GM18519 (cell line): ENCODE data around the gene HTATSF1.
A peak's percentile ranks its signal among the peaks of the same experiment; 100 is the strongest.

ENCODE experiments used
- ATAC-seq: cut with Tn5 transposase; IDR thresholded peaks from one replicate; pipeline ENCODE4 v1.9.1; 2021; ENCODE audit warnings: mild to moderate bottlenecking, moderate library complexity; ENCODE audit not compliant: unreplicated experiment, low FRiP score

Gene HTATSF1

GRCh38 chrX:136497556-136498052 lies at the start of gene HTATSF1:
TSS of gene HTATSF1 (plus strand) at chrX:136497592. CDS start at chrX:136497685, 93 bp downstream.
- peak; percentile 2 for ATAC-seq

DNA sequence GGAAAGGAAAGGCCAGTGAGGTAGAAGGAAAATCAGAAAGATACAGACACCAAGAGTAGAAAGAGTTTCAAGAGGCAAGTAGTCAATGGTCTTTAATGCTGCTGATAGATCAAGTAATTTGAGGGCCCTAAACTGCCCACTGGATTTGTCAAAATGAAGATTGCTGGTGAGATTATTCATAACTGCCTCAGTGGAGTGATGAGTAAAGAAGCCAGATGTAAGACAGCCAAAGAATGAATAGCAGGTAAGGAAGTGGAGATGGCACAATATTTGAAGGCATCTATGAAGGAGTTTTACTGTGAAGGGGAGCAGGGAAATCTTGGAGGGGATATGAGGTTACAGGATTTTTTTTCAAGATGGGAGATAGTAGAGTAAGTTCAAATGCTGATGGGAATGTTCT lies 49.4 kb upstream of the HTATSF1 start:
- ATAC-seq = no peak

GRCh38 chrX:136450050-136450830 lies 47.2 kb upstream of the HTATSF1 start:
- no peak for ATAC-seq

DNA sequence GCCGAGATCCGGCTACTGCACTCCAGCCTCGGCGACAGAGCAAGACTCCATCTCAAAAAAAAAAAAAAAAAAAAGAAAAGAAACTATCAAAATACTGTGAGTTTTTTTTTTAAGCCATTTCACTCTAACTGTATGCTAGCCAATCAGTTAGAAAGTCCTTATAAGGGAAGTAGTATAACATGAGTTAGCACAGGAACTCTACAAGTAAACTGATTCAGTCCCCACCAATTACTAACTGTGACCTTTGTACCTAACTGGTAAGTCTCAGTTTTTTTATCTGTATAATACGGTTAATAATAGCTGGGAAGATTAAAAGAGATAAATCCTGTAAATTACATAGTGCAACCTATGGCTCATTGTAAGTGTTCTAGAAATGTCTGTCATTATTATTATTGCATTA lies 44.8 kb upstream of the HTATSF1 start:
- no peak for ATAC-seq

- ATAC-seq = no peak
Observed at GRCh38 chrX:136453114-136453513, 44.3 kb upstream of the HTATSF1 start.

DNA sequence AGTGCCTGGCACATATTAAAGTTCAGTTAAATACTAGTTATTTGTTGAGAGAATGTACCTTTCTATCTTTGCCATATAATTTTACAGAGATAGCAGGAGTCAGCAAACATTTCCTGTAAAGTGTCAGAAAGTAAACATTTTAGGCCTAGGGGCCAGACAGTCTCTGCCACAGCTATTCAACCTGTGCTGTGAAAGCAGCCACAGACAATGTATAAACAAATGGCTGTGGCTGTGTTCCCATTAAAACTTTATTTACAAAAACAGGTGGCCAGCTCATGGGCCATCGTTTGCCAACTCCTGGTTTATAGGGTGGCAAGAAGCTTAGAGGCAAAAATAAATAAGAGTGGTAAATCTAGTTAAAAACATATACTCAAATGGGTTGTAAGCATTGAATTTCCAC lies 43.6 kb upstream of the HTATSF1 start:
- no peak for ATAC-seq

GRCh38 chrX:136456133-136456532 lies 41.3 kb upstream of the HTATSF1 start:
- ATAC-seq = no peak

DNA sequence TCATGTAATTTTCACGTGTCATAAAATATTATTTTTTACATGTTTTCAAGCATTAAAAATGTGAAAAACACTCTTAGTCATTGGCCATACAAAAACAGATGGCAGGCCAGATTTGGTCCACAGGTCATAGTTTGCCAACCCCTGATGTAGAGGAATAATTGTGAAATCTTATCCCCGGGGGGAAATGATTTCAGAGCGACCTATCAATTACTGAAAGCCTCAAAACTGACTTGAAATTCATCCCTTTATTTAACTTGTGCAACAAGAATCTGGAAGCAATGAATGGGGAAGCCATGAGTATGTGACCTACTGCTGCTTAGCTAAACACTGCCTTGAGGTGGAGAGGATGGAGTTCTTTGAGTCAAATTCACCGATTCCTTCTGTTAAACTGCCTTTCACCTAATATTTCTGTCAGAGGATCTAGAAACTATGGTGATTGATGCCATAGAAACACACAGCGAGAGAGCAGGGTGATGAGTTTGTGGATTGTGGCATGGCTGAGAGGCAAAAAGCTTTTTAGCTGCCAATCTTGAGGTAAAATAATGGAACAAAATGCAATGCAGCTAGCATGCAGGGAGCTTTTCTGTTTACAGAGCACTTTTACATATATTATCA lies 40.0 kb upstream of the HTATSF1 start:
- ATAC-seq = no peak

DNA sequence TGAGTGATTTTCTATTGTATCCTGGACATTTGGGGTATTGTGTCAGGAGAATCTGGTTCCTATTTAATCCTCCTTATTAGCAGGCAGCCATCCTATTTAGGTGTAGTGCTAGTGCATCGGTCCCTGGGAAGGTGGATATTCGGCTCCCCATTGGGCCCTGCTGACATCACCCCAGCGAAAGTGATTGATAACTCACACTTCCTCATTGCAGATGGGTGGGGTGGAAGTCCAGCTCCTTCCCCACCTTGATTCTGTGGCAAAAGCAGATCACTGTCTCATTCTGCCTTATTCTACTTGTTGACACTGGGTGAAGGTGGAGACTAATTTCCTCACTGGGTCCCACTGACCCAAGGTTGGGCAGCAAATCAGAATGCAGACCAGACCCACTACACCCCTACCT lies 32.8 kb upstream of the HTATSF1 start:
- ATAC-seq = no peak

DNA sequence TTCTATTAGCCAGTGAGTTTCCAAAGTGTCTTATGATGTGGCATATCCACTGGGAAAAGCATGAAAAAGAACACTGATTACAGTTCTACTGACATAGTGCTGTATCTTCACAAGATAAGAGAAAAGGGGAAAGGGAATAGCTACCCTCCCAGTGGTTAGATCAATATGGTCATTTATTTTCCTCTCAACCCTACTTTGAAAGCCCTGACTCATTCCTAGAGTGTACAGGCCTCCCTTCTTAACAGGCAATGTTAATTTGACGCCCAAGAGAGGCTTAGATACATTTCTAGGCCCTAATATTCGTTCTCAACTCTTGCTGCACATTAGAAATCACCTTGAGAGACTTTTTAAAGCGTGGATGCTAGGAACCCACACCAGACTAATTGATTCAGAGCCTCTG lies 30.1 kb upstream of the HTATSF1 start:
- ATAC-seq = no peak

DNA sequence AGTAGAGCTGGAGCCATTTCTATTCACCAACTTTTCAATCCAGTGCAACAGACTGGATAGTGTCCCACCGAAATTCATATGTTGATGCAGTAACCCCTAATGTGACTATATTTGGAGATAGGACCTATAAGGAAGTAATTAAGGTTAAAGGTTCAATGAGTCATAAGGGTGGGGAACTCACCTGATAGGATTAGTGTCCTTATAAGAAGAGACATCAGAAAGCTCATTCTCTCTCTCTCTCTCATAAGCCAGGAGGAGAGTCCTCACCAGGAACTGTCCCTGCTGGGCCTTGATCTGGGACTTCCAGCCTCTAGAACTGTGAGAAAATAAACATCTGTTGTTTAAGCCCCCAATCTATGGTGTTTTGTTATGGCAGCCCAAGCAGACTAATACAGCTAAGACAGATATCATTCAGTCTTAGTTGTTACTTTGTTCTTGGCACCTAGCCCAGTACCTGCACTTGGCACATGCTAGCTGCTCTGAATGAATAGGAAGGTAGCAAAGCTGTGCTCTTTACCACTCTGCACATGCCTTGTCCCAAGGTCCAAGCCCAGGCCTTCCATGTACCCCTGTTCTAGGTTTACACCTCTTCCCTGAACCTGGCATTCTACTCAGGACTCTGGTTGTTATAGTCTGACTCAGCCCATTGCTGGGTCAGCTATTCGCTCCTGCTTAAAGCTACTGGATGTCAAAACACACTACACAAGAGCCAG lies 28.8 kb upstream of the HTATSF1 start:
- no peak for ATAC-seq

DNA sequence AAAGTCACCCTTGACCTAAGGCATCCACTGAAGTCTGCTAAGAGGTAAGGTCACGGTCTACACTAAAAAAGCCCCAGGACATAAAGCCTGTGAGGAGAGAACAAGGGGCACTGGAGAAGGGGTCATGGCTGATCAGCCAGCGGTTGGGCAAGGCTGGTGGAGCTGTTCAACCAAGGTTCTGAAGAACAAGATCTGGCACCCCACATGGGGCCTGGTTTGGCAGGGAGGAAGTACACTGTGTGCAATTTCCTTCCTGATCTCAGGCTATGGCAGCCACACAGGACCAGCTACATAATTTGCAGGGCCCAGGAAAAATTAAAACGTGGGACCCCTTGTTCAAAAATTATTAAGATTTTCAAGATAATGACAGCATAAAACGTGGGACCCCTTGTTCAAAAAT lies 23.7 kb upstream of the HTATSF1 start:
- ATAC-seq = no peak

- ATAC-seq = no peak
Observed at GRCh38 chrX:136475236-136475635, 22.2 kb upstream of the HTATSF1 start.

DNA sequence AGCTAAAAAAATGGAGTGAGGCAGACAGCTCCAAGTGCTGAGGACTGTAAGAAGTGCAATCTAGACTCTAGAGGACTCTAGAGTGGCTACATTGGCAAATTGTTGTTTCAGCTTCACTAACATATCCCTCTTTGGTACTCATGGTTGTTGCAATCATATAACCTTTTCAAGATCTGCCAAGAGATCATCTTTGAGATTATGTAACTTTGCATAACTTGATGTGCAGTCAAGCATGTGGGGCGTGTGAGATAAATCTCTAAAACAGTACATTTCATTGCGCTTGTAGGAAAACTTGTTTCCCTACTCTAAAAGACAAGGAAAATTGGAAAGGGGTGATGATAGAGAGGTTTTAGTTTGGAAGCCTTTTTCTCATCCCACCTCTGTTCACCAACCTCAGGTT lies 20.9 kb upstream of the HTATSF1 start:
- ATAC-seq = no peak

DNA sequence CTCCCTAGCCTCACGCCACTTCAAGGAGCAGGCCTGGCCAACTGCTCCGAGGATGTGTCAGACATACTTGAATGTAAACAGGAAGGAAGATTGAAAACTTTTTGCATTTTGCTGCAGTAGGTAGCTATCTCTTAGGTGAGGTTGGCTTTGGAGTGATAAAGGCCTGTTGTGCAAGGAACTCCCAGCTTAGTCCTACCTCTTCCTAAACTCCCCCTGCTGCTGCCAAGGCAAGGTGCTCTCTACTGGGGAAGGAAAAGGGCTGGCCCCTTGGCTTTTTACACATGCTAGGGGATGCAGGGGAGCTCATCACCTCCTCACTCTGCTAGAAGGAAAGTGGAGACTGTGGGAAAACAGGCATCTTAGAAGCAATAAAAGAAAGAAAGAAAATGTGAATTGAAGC lies 20.4 kb upstream of the HTATSF1 start:
- no peak for ATAC-seq

GRCh38 chrX:136480383-136480782 lies 17.0 kb upstream of the HTATSF1 start:
- ATAC-seq = no peak

- no peak for ATAC-seq
Observed at GRCh38 chrX:136487647-136488046, 9.7 kb upstream of the HTATSF1 start, which contains the start of gene BRS3. TSS of gene BRS3 (plus strand) at chrX:136487947. CDS start at chrX:136488115, 168 bp downstream.

DNA sequence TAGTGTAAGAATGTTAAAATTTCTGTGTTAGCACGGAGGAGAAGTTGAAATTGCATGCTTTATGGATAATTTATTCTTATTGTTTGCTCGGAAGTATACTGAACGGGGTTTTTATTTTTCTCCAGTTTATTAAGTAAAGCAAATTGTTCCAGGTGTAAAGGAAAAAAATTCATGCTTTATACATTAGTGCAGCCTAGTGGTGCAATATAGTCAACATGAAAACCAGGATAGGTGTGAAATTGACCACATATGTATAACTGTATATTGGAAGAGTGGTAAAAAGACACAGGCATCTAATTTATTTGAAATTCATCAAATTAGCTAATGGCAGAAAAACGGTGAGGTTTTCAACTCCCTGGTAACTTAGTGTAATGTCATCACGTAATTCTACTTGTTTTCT lies 8.7 kb upstream of the HTATSF1 start:
- ATAC-seq = no peak

DNA sequence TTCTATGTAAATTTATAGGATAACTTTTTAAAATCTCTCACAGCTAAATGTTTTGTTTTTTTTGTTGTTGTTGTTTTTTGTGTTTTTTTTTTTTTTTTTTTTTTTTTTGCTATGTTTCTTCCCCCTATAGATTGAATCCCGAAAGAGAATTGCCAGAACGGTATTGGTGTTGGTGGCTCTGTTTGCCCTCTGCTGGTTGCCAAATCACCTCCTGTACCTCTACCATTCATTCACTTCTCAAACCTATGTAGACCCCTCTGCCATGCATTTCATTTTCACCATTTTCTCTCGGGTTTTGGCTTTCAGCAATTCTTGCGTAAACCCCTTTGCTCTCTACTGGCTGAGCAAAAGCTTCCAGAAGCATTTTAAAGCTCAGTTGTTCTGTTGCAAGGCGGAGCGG lies 5.6 kb upstream of the HTATSF1 start:
- no peak for ATAC-seq

DNA sequence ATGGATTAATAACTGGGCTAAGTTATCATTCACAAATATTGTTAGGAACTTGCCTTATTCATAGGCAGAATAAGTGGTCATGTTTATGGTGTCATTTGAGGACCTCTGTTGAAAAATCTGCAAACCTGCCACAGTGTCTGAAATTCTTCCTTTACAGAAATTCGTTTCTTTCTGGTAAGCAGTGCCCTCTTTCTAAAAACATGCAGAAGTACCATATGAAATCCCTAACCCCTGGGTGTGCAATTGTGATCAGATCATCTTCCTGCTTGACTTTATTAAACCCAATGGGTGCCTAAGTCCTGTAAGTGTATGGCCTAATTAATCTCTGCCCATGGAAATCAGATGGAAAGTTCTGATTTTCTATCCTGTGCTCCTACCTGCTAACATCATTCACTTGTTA lies 4.4 kb upstream of the HTATSF1 start:
- ATAC-seq = no peak

GRCh38 chrX:136495043-136495442 lies 2.3 kb upstream of the HTATSF1 start:
- ATAC-seq = no peak
